HepG2 (cell line): ENCODE data around the gene GON7. TPM values are rescaled to one million over a fixed set of nuclear protein-coding genes. Genes with fewer than 3 reads are reported as not detected.

Experiments used
- ARHGAP35 ChIP-seq: sonication (generic); formaldehyde crosslinking; IDR thresholded peaks from 2 replicates; pipeline ENCODE4 v1.9.0; 2022; ENCODE audit warnings: mild to moderate bottlenecking, inconsistent platforms, moderate library complexity, missing genetic modification reagents, borderline replicate concordance
- ATF4 ChIP-seq, 2 experiments: fragments of 450-650 bp in 1 of 2; sonication (generic) in 1 of 2; formaldehyde crosslinking; IDR thresholded peaks; 2 replicates each; pipeline versions ENCODE4 v1.5.0 to v1.8.0; 2020 to 2022; ENCODE audit warnings: mild to moderate bottlenecking in 1 of 2, missing genetic modification reagents in 1 of 2
- CREBL2 ChIP-seq: sonication (generic); formaldehyde crosslinking; IDR thresholded peaks from 2 replicates; pipeline ENCODE4 v1.8.1; 2023; ENCODE audit warnings: missing genetic modification reagents, mild to moderate bottlenecking, borderline replicate concordance
- CREM ChIP-seq, 2 experiments: sonication (generic) in 1 of 2; formaldehyde crosslinking in 1 of 2; IDR thresholded peaks; 2 replicates each; pipeline versions ENCODE4 v1.4.0 to v1.6.1; 2016 to 2020; ENCODE audit warnings: antibody characterized with exemption in 1 of 2, mild to moderate bottlenecking in 1 of 2, missing genetic modification reagents in 1 of 2
- DBP ChIP-seq: sonication (generic); formaldehyde crosslinking; IDR thresholded peaks from 2 replicates; pipeline ENCODE4 v1.4.0; 2020; ENCODE audit warnings: missing genetic modification reagents; ENCODE audit errors: not compliant biosample characterization
- FOXA1 ChIP-seq, 2 experiments: fragments of 450-650 bp in 1 of 2; sonication (generic) in 1 of 2; formaldehyde crosslinking in 1 of 2; IDR thresholded peaks; 2 replicates each; pipeline versions ENCODE4 v1.4.0 to v1.6.1; 2016 to 2020; ENCODE audit warnings: missing genetic modification reagents in 1 of 2
- HNF4A ChIP-seq: sonication (generic); formaldehyde crosslinking; IDR thresholded peaks from 2 replicates; pipeline ENCODE4 v1.4.0; 2020; ENCODE audit warnings: missing genetic modification reagents
- IKZF1 ChIP-seq: fragments of 450-650 bp; IDR thresholded peaks from 2 replicates; pipeline ENCODE4 v1.7.1; 2016
- LCORL ChIP-seq, 2 experiments: fragments of 450-650 bp in 1 of 2; sonication (generic) in 1 of 2; formaldehyde crosslinking in 1 of 2; IDR thresholded peaks; 2 replicates each; pipeline versions ENCODE4 v1.5.0 to v1.6.1; 2017 to 2020; ENCODE audit warnings: antibody characterized with exemption in 1 of 2, missing genetic modification reagents in 1 of 2
- NFE2L2 ChIP-seq: fragments of 150-350 bp; IDR thresholded peaks from 2 replicates; pipeline ENCODE4 v1.6.1; 2014; ENCODE audit warnings: low read length
- NPAS2 ChIP-seq: sonication (generic); formaldehyde crosslinking; IDR thresholded peaks from 2 replicates; pipeline ENCODE4 v1.8.0; 2022; ENCODE audit warnings: mild to moderate bottlenecking, missing genetic modification reagents, borderline replicate concordance
- RORA ChIP-seq: sonication (generic); formaldehyde crosslinking; IDR thresholded peaks from 2 replicates; pipeline ENCODE4 v1.5.0; 2020; ENCODE audit warnings: mild to moderate bottlenecking, missing genetic modification reagents, moderate library complexity
- SKIL ChIP-seq: sonication (generic); formaldehyde crosslinking; IDR thresholded peaks from 2 replicates; pipeline ENCODE4 v1.8.0; 2022; ENCODE audit warnings: missing genetic modification reagents, mild to moderate bottlenecking, moderate library complexity, borderline replicate concordance
- SMARCC2 ChIP-seq: fragments of 450-650 bp; IDR thresholded peaks from 2 replicates; pipeline ENCODE4 v1.6.1; 2017; ENCODE audit warnings: antibody characterized with exemption, mild to moderate bottlenecking
- SOX13 ChIP-seq, 3 experiments: fragments of 450-650 bp in 1 of 3; sonication (generic) in 1 of 3; formaldehyde crosslinking in 1 of 3; IDR thresholded peaks in 2 of 3; conservative IDR thresholded peaks in 1 of 3; 2 replicates each; pipeline versions ENCODE4 v1.5.0 to v1.6.1; 2016 to 2020; ENCODE audit warnings: antibody characterized with exemption in 1 of 3, mild to moderate bottlenecking in 1 of 3, missing compliant biosample characterization in 1 of 3, missing genetic modification reagents in 1 of 3, moderate library complexity in 1 of 3
- ZBED4 ChIP-seq: sonication (generic); formaldehyde crosslinking; IDR thresholded peaks from 2 replicates; pipeline ENCODE4 v1.4.0; 2020; ENCODE audit warnings: missing genetic modification reagents, borderline replicate concordance
- ZNF12 ChIP-seq: sonication (generic); formaldehyde crosslinking; IDR thresholded peaks from 2 replicates; pipeline ENCODE4 v1.5.0; 2020; ENCODE audit warnings: missing genetic modification reagents
- ZNF597 ChIP-seq: sonication (generic); formaldehyde crosslinking; IDR thresholded peaks from 2 replicates; pipeline ENCODE4 v1.5.0; 2020; ENCODE audit warnings: missing genetic modification reagents
- polyA plus RNA-seq, 8 experiments: library from polyadenylated mRNA; depleted of rRNA in 3 of 8; stranded (reverse) in 7 of 8; unstranded in 1 of 8; fragments of >200 nt; fragmentation: Illumina TruSeq in 4 of 8; extraction: Trizol in 4 of 8; gene quantifications; 2 replicates each; pipeline versions ENCODE4 v1.2.1 to v1.2.3, GENCODE V29; 2011 to 2016; ENCODE audit warnings: low read depth in 4 of 8, missing spikeins in 1 of 8, mixed read lengths in 1 of 8; ENCODE audit not compliant: insufficient read depth in 1 of 8
- total RNA-seq, 5 experiments: library from RNA; depleted of rRNA; stranded (reverse); fragments of >200 nt; fragmentation: Illumina TruSeq; extraction: Trizol; gene quantifications; 2 replicates each; pipeline ENCODE4 v1.2.3, GENCODE V29; 2016; ENCODE audit warnings: low read depth in 1 of 5

GON7 gene
- total and polyA plus RNA-seq, 2 of the 13 experiments (the other 11 are each of a cell fraction or from before 2014, with no cell fraction given), result 11.9 to 28.0 TPM

GRCh38 chr14:93206793-93207467, at the start of gene GON7, which contains the start of gene UBR7 (continued):
- TF ChIP-seq ZNF597 (CRISPR knock-in tag) (no peak), CREBL2 (CRISPR knock-in tag) (0 out of 2 replicates have a peak, but pooled peaks have one; percentile 52), DBP (CRISPR knock-in tag) (no peak), IKZF1 (no peak), SOX13 (IDR thresholded peaks at IDR 0.05) (no peak; the same call in 1 of the 2 replicates), SOX13 (CRISPR knock-in tag; conservative IDR thresholded peaks at IDR 0.05 in 1 of 2, IDR thresholded peaks at IDR 0.05 in 1 of 2) (peak in 1 of 2 experiments; percentile 21; a peak in 1 of 4 replicates), LCORL (IDR thresholded peaks at IDR 0.05) (no peak), LCORL (CRISPR knock-in tag; IDR thresholded peaks at IDR 0.05) (peak; percentile 40; the same call in 1 of the 2 replicates), NFE2L2 (no peak), ATF4 (CRISPR knock-in tag; IDR thresholded peaks at IDR 0.05) (peak in 1 of 2 experiments; percentile 62; a peak in 2 of 4 replicates), SKIL (CRISPR knock-in tag) (0 out of 2 replicates have a peak, but pooled peaks have one; percentile 54), ZNF12 (CRISPR knock-in tag) (0 out of 2 replicates have a peak, but pooled peaks have one; percentile 21), CREM (IDR thresholded peaks at IDR 0.05) (peak; percentile 83), CREM (CRISPR knock-in tag; IDR thresholded peaks at IDR 0.05) (no peak), RORA (CRISPR knock-in tag) (no peak), SMARCC2 (no peak), FOXA1 (IDR thresholded peaks at IDR 0.05) (no peak), FOXA1 (CRISPR knock-in tag; IDR thresholded peaks at IDR 0.05) (no peak), ZBED4 (CRISPR knock-in tag) (peak; percentile 40), ARHGAP35 (CRISPR knock-in tag) (no peak), HNF4A (CRISPR knock-in tag) (no peak), NPAS2 (CRISPR knock-in tag) (no peak)
